T-helper 9 cell (primary cell): ENCODE data around the gene RAMACL.

Experiments
- DNase-seq: peaks from one replicate; pipeline ENCODE4 v3.0.0-alpha.2; 2020

The RAMACL gene

GRCh38 chr6:166617359-166617758, 30.9 kb upstream of the RAMACL start:
- DNase-seq, result no peak

GRCh38 chr6:166616261-166617238, 30.1 kb upstream of the RAMACL start:
- DNase-seq, result no peak

DNA sequence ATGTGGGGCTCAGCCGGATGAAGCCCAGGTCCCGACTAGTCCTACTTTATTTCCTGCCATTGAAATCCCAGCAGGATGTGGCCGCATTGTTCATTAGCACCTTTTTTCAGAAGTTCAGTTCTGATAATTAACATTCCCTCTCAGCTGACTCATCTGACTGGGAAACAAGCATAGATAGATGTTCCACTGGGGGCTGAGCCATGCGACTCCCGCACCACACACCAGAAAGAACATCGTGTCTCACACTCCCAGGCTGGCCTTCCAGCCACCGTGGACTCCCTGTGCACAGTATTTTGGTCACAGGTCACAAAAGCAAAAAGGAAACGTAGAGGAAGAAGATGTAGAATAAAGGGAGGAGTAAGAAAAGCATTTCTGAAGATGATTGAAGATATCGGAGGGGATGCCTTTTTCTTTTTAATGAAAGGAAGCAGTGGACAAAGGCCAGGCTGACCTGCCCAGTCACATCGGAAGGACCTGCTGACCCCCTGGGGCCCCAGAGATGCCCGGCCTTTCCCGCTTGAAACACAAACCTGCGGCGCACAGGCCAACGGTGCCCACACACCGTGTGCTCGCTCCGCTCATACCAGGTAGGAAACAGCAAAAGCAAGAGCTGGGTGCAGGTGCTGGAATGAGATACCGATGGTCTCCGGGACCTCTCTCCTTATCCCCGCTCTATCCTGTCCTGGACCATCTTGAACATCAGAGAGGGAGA, 28.7 kb upstream of the RAMACL start:
- DNase-seq, result no peak

GRCh38 chr6:166614589-166614988, 28.1 kb upstream of the RAMACL start:
- DNase-seq, result no peak

- DNase-seq, result no peak
Observed at GRCh38 chr6:166614171-166614583, 27.7 kb upstream of the RAMACL start.

GRCh38 chr6:166613027-166613426, 26.5 kb upstream of the RAMACL start:
- no peak for DNase-seq

- DNase-seq, result no peak
Observed at GRCh38 chr6:166612471-166612881, 26.0 kb upstream of the RAMACL start.

GRCh38 chr6:166611631-166612030, 25.2 kb upstream of the RAMACL start:
- DNase-seq, result no peak

GRCh38 chr6:166610069-166610468, 23.6 kb upstream of the RAMACL start:
- DNase-seq, result no peak

DNA sequence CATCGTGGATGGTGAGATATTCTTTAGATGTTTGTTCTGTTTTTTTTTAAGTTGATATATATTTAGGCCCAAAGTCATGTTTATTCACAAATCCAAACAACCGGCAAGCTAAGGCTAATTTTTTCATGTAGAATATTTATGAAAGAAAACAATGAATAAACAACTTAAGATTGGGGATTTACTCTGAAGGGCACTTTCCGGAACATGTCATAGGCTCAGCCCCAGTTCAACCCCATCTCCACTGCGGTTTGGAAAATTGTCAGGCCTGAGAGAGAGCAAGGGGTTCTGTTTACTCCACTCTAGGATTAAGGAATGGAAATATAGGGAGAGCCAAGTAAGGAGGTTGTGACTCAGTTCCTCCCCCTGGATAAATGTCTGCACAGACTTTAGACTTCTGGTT, 22.3 kb upstream of the RAMACL start:
- DNase-seq, result no peak

DNA sequence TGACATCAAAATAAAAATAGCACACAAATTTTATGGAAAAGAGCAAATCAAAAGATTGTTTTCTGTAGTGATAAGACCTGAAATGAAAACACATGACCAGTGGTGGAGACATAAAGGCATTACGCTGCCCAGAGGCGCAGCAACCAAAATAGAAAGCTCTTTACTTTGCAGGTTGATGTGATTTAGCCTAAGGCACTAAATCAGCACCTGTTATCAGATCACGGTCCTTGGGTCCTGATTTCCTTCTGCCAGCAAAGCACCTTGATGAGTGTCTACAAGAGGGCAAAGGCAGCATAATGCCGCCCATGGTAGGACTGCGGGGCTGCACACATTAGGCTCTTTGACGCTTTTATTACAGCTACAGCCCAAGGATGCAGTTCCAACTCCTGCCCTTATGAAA, 19.3 kb upstream of the RAMACL start:
- DNase-seq, result no peak

DNA sequence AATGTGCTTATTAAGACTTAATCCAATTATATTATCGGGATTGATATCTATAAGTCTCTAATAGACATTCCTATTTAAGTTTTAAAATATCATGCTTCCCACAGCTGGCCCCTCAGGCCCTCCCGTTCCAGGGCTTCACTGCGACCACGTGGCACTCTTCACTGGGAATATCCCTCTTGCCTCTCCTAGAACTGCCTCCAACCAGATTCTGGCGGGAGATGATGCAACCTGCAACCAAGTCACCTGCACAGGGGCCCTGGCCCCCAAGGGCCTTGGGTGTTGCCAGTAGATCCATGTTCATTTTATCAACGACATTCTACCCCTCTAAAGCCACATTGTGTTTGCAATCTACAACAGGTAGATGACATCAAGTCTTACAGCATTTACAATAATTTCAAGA, 18.4 kb upstream of the RAMACL start:
- DNase-seq, result no peak

DNA sequence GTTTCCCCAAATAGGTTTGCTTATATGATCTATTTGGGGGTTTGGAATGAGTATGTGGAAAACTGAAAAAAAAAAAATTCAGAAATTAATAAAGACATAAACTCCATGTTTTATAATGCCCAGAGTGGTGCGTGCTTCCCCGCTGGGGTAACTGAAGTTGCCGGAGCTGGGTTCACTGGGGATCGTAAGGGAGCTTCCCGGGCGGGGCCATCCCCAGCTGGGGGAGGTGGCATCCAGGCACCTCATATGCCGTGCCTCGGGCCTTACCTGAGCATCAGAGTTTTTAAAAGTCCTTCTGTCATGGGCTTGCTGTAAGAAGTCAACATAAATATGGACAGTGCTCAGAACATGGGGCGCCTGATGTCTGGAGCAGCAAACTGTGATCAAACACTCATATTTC, 17.9 kb upstream of the RAMACL start:
- no peak for DNase-seq

DNA sequence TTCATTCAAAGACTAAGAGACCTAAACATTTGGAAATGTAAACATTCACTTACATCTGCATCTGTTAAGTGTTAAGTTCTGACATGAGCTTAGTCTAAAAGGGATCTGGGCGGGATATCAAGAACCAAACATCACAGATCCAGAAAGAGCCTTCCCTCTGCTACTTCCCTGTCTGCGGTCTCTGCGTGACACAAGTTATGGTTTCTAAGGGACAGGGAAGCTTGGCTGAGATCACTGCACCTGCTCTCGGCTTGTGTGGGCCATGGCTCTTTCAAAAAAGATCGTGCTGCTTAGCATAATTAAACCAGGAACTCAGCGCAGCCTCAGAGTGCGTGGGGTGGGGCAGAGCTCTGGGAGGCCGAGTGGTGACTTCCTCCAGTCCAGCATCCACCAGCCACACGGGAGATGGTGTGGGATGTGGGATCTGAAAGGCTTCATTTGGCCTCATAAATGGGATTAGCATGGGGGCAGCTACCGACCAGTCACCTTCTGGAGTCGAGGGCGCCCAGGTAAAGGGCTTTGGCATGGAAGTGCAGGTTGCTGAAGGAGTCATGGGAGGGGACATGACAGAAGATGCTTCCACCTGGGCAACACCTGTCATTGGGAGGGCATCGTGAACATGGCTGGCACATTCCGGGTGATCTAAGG, 16.7 kb upstream of the RAMACL start:
- DNase-seq, result no peak

DNA sequence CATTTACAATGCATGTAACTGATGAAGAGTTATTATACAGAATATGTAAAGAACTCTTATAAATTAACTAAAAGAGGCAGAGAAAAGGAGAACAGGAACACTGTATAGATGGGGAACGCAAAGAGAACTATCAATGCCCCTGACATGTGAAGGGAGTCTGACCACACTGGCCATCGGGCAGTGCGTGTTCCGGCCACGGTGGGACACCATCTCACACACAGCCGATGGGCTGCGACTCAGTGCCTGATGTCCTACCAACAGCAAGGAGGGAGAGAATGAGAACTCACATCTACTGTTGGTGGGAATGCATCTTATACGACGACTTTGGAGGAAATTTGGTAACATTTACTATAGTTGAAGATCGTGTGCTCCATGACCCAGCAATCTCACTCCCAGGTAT, 15.5 kb upstream of the RAMACL start:
- DNase-seq, result no peak

DNA sequence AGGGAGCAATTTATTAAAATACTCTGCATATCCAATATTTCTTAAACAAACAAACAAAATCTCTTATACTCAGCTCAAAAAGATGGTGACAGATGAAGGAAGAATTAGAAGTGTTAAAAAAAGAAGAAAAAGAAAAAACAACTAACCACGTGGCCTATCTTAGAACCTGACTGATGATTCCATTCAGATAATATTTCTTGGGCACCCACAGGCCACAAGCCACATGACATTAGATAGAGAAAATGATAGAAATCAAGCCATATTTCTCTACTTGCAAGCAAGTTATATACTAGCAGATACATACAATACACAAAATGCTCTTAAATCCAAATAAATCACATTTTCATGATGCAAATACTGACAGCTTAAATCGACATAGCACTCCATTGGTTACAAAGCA, 14.5 kb upstream of the RAMACL start:
- no peak for DNase-seq

DNA sequence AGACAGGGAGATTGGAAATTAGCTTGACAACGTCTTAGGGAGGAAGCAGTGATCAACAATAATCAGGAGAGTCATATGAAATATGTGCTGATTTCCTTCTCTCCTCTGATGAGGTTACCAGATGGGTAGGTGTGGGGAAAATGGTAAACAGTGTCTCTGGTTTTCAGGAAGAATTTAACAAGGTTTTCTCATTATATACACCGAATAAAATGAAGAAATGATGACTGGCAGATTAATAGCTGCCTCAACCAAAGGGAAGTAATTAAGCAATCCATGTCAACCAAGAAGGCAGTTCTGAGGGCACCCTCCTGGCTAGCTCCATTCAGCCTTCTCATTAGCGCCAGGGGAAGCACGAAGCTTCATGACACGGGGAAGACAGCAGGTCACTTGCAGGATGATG, 12.7 kb upstream of the RAMACL start:
- no peak for DNase-seq

GRCh38 chr6:166598441-166599138, 12.1 kb upstream of the RAMACL start:
- no peak for DNase-seq

DNA sequence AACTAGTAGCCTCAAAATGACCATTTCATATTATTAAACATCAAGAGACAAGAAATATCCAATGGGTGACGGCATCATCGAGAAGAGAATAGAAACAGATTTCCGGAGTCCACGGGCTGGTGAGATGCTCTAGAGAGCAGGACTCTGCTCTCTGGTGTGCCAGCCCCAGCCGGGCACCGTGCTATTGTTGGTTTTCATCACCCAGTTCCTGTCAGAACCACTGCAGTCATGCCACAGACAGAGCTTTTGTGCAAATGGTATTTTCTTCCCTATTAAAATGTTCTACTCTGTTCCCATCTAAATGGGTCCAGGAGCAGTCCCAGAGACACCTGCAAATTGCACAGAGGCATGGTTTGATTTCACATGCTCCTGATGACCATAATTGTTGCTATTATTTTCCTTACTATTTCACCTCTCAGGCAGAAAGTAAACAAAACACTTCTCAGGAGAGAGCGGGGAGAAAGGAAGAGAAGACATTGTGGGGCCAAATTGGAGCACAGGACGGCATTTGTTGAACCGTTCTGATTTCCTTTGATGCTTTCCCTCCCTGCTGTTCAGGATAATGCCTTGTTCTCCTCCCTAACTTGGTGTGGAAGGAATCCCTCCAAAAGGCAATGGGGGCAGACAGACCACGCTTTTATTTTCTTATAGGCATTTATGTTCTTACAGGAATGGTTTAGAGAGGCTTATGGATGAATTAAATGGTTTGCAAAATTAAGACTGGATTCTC, 11.4 kb upstream of the RAMACL start:
- DNase-seq, result no peak

DNA sequence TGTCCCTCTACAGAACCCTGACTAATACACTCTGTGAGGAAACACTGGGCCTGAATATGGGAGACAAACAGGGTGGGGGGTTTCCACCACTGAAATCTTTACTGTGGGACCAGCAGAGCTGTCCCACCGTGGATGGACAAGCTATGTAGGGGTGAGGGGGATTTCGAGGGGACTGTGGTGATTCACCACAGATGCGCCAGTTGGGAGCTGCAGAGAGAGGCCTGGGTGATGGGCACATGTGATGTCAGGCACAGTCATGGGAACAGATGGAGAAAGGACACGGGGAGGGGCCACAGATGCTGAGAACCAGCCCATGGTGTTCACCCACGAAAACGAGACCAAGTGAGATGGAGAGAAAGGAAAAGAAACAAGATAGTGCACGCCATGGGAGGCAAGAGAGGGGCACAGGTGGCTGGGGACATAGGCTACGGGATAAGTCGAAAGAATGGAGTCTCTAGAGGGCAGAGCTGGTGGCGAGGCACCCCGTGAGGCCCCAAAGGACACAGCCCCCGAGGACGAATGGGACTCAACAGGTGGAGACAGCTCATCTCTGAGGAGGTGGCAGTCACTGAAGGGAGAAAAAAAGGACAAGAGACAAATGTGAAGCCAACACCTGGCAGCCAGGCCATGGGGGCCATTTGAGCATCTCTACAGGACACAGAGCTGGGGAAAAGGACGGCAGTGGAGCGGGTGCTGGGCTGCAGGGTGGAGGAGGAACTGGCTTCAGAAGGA, 10.5 kb upstream of the RAMACL start:
- DNase-seq, result no peak

DNA sequence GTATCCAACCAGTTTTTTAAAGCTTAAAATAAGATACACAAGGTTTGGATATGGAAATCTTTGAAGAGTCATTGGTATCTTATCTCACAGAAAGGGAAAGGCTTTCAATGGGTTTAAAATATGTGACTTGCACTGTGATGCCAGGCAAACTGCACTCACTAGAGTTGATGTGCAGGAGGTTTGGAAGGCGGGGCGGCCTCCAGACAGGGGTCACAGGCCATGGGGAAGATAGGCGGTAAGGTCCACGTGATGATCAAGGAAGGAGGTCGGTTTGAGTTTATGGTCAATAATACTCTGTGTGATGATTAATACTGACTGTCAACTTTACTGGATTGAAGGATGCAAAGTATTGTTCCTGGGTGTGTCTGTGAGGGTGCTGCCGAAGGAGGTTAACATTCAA, 9.5 kb upstream of the RAMACL start:
- no peak for DNase-seq
